HG03520 (cell line): ENCODE measurements around the gene MPRIP.

ENCODE experiments used
- ATAC-seq: cut with Tn5 transposase; IDR thresholded peaks from one replicate; pipeline ENCODE4 v1.9.1; 2021; ENCODE audit warnings: mild to moderate bottlenecking, moderate library complexity; ENCODE audit not compliant: unreplicated experiment

The MPRIP gene

DNA sequence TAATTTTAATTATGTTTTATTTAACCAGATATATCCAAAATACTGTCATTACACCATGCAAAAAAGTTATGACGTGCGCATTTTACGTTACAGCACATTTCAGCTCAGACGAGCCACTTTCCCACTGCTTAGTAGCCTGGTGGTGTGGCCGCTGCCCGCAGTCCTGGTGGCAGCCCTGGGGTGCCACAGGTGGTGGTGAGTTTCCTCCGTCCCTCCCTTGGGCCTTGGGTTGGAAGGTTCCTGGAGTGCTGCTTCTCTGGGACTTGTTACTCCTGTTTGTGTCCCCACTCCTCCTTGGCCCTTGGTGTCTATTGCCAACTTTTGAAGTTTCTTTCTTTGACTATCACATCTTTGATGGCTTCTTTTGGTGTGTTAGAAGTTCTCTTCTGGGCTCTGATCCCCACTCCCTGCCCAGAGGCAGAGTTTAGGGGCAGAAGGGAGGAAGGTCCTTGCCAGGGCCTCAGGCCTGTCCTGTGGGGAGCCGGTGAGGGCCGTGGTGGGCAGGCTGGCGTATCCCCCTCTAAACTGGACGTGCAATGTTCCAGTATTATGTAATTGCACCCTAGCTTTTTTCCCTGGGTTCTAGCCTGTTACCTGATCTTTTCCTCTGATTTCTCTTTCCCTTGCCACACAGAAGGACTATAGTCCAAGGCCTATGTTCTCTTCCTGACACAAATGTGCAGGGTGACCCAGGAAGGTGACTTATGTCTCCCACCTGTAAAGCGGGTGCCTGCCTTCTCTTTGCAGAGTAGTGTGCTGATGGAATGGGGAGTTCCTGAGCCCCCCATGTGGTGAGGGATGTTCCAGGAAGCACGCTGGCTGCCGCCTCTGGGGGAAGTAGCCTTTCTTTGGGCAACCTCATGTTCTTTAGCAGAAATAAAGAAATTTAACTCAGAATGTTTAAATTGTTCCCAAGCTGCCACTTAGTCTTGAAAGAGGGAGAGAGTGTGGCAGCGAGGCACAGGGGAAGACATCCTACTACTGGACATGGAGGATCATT is 8.4 kb downstream of the MPRIP start:
- ATAC-seq: no peak

DNA sequence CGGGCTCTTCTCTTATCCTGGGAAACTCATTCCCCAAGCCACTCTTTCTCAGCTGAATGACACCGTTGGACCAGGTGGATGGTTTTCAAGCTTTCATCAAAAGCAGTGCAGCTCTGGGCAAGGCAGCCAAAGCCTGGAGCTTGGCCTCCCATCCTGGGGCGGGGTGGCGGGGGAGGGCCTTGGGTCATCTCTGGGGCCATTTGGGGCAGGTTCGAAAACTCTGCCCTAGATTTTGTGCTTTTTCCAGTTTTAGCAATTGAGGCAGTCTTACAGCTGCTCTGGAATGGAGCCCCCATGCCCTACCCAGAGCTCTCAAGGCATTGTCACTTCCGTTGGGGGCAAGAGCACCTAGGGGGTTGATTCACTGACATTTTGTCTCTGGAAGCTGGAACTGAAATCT is 9.1 kb downstream of the MPRIP start:
- no peak for ATAC-seq

DNA sequence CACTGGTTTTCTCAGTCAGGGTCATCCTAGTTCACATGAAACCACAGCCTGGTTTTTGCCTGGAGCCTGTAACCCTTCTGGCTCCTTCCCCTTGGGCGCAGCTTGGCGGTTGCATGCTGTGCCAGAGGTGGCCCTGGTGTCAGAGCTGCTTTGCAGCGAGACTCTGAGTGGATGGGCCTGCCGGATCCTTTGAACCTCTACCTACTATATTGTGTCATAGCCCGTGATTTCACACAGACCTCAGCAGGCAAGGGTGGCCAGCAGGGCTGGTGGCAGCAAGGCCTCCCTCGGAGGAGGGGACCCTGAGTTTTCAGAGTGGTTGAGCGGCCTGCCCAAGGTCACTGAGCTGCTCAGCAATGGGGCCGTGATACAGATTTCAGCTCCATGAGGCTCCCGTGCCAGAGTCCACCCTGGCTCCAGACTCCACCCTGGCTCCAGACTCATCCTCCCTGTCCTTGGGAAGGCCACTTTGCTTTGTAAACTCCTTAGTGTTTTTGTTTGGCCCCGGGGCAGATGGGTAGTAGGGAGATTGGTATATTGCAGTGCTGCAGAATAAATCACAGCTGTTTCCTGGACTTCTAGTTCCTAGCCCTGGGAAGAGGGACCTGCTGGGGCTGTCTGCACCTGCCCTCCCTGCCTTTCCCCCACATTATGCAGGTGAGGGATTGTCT is 9.7 kb downstream of the MPRIP start:
- no peak for ATAC-seq

DNA sequence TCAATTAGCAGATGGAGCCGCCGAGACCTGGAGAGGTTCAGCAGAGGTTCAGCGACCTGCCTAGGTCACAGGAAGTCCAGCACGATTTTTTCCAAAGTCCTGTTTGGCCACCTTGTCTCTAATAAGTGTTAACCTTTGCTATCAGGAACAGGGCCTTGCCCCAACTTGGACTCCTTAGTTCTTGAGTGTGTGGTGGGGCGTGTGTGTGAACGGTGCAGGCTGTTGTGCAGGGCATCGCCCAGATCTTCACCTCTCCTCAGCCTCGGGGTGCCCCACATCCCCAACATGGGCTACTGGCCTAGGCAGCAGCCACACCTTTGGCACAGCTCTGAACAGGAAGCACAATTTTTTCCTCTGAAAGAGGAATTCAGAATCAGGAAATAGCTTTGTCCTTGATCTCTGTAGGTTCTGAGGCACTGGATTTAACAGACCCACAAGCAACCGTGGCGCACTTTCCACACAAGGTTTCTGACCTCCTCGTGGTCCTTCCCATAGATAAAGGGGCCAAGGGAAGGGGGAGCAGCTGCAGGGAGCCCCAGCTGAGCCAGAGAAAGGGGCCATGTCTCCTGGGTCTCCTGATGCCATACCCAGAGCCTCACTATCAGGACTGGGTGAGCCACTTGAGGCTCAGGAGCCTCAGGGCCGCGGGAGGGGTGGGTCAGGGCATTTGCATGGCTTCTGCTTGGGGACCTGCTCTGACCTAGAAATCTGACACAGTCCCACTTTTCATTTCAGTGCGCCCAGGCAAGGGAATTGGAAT is 10.4 kb downstream of the MPRIP start:
- no peak for ATAC-seq

DNA sequence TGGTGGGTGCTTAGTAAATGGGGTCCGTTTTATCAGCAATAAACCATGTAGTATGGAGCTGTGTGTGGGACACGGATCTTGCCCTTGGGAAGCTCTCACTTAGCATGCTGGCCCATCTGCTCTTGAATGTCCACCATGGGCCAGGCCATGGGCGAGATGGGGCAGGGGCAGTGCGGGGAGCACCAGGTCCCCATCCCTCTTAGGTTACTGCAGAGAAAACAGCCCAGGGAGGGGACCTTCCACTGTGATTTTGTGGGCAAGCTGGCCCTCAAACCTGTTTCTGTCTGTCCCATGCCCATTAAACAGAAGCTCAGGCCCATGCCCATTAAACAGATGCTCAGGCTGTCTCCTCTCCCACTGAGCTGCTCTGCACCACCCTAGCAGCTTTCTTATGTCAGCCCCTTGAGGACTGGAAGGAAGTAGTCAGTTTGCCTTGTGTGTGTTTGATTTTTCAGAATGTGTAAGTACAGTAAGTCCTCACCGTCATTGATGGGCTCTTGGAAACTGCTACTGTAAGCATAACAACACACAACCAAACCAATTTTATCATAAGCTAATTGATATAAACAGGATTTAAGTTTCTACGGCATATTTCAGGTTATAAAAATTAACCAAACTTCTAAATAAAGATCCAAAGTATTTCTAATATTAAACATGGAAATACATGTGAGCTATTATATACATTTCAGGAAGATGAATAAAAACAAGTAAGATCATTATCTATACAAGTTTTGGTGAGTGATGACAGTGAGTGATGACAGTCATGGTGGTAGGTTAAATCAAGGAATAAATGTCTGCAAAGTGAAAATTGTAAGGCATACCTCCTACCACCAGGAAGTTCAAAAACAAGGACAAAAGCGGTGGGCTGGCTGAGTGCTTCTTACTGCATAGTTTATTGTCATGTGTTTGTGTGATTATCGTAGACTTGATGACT is 11.5 kb downstream of the MPRIP start:
- ATAC-seq: no peak

DNA sequence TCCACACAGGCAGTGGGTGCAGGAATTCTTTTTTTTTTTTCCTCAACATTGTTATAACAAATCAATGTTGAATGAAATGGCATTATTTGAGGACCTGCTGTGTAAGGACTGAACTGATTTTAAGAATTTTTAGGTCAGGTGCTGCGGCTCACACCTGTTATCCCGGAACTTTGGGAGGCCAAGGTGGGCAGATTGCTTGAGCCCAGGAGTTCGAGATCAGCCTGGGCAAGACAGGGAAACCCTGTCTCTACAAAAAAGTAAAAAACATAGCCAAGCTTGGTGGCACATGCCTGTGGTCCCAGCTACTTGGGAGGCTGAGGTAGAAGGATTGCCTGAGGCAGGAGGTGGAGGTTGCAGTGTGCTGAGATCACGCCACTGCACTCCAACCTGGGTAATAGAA is 12.4 kb downstream of the MPRIP start:
- ATAC-seq: no peak

DNA sequence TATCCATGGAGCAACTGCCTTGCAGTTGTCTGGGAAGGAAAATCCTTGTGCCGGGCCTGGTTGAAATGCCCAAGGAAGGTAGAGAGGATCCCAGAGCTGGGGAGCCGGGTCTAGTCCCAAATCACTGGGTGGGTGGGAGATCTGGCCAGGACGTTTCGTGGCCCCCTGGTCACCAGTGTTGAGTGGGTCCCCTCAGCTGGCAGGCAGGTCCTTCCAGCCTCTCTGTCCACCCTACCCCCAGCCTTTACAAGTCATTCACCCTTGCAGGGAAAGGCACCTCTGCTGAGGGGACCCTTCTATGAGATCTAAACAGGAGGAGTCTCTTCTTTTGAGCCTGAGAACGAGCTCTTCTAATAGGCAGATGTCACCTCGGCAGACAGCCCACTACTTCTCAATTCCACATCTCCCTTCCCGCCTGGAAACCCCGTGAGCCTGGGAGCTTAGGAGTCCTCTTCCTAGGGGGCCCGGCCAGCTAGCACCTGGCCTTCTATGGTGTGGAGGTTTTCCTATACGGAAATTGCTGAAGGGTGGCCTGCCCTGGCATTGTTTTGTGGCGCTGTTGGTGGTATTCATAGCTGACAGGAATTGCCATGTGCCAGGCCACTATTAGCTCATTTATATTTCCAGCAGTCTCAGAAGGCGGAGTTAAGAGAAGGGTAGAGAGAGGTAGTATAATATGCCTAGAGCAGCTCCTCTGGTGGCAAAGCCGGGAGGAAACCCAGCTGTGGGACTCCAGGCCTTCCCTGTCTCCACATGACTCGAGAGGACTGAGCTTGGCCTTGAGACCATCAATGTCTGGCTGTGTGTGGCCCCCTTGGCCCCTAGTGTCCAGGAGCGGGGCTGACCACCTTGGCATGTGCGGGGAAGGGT is 13.3 kb downstream of the MPRIP start:
- ATAC-seq: no peak

DNA sequence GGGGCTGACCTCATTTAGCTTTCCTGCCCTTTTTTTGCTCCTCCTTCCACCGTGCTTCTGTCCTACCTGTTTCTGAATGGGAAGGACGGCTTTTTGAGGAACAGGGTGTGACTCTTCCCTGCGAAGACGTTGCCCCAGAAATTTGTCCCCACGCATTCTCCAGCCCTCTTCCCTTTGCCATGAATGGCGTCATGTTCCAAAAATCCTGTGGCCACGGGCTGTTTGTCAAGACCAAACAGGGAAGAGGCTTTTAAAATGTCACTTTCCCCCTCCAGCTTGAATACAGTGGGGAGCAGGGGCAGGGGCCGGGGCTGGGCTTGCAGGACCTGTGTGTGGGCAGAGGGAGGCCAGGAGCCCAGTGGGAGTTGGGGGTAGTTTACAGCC is 13.9 kb downstream of the MPRIP start:
- no peak for ATAC-seq

DNA sequence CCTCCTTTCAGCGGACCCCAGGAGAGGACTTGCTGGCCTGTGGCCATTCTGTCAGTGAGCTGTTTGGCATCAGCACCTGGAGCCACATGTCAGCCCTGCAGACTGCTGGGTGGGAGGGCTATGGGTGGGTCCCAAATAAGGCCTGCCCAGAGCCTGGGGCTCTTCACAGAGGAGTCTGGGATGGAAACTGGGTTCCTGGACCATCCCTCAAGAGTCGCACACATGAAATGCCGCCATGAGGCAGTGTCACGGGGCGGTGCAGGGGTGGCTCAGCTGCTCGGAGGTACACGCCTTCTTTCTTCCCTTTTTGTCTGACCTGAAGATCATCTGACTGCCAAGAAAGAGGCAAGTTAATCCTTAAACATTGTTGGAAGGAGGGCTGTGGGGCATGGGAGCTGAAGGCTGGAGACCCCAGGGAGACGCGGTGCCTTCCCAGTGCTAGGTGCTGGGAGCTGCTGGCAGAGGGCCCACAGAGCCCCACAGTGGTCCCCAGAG is 14.8 kb downstream of the MPRIP start:
- ATAC-seq: no peak

DNA sequence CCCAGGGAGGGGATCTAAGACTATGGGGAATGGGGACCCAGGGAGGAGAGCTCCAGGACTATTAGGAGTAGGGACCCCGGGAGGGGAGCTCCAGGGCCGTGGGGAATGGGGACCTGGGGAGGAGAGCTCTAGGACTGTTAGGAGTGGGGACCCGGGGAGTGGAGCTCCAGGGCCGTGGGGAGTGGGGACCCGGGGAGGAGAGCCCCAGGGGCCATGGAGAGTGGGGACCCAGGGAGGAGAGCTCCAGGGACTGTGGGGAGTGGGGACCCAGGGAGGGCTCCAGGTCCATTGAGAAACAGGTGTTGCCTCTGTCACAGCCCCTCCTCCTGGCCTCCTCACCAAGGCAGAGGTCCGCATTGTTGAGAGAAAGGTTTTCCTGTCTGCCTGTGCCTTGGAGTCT is 16.0 kb downstream of the MPRIP start:
- ATAC-seq: no peak

DNA sequence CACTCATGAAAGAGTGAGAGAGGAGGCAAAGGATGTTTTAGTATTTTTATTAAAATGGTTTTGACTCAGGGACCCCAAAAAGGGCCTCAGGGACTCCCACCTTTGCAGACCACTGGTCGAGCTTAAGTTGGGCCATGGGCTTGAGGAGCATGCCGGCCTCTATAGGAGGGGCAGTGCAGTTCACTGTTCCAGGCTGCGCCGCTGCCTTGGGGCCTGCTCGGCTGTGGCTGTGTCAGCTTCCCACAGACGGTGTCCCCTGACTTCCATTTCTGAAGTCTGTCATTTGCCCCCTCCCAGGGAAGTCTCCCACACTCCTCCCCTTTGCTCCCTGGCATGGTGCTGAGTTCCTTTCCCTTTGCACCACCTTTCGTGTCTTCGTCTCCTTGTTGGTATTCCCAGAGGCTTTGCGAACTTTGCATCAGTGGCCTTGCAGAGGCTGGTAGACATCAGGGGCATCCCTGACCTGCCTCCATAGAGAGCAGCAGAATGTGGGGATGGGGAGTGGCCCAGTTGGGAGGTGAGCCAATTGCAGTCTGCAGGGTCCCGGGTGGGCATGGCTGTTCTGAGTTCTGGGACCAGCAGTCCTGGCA is 17.1 kb downstream of the MPRIP start:
- ATAC-seq: no peak

DNA sequence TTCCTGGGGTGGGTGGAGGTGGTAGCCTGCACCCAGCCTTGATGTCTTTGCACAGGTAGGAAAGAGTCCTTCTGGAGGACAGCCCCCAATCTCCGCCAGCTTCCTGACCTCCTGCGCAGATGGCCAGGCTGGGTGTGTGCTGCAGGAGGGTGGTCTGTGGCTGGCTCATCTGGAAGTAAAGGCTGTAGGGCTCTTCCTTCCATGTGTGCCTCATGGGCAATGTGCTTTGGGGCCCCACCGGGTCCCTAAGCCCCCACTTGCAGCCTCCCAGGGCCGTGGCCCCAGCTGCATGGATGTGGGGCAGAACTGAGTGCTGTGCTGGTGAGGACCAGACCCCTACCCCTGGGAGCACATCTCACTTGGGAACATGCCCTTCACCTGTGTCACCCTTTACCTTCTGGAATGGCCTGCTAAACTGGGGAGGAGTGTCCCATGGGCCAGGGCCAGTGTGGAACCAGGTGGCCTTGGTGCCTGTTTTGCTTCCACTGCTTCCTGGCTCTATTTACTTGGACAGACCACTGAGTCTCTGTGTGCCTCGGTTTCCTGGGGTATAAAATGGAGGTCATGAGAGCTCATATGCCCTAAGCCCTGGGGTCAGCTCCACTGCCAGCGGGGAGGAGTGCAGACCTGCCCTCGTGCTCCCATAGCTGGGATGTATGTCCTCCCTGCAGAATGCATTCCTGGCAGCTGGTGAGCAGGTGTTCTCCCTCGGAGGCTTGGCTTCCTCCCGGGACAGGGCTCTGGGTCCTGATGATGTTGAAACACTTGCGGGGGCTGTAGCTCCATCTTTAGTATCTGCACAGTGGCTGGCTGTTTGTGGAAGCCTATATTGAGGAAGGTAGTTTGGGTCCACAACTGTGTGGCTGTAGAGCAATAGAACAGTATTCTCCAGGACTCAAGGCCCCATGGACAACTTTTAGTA is 18.0 kb downstream of the MPRIP start:
- no peak for ATAC-seq

DNA sequence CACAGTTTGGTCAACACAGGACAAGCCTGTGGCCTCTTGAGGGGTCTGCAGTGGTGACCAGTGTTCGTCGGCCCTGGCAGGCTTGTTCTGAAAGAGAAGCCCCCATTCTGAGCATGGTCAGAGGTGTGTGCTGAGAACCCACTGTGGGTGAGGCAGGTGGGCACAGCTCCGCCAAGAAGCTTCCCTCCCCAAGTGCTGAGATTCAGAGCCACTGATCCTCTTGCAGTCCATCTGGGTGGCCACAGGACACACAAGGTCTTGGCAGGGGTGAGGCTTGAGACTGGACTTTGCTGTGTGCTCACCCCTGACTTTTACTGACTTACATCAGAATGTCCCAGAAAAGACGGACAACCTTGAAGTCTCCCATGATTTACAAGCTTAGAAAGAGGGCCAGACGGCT is 18.7 kb downstream of the MPRIP start:
- ATAC-seq: no peak

DNA sequence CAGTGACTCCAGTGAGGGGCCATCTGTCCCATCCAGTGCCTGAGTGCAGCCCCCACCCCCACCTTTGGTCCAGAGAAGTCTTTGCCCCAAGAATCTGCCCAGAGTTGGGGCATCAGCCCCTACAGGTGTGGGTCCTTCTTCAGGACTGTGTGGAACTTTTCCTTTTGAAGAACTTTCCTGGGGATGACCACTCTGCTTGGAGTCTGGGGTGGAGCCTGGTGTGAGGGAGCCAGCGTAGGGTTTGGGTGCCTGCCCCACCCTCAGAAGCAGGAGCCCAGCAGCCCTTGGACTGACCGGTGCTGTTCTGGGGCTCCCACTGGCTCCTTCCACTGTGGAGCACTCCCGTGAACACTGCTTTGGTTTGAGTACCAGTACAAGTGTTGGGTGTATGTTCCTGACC is 19.3 kb downstream of the MPRIP start:
- ATAC-seq: no peak

DNA sequence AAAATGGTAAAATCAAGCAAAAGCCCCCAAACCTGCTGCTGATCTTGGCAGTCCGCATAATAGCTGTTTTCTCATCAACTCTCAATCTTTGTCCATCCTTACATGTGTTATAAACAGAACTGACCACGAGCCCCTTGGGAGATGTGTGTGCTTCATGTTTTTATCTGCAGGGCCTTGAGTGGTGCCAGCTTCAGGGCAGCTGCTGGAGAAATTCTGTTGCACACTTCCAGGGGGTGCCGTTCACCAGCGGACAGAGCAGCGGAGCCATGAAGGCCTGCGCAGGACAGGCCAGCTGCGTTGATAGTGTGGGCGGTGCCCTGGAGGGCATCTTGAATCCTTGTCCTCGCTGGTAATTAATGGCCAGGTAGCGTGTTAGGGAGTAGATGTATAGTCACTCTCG is 20.1 kb downstream of the MPRIP start:
- ATAC-seq: no peak

DNA sequence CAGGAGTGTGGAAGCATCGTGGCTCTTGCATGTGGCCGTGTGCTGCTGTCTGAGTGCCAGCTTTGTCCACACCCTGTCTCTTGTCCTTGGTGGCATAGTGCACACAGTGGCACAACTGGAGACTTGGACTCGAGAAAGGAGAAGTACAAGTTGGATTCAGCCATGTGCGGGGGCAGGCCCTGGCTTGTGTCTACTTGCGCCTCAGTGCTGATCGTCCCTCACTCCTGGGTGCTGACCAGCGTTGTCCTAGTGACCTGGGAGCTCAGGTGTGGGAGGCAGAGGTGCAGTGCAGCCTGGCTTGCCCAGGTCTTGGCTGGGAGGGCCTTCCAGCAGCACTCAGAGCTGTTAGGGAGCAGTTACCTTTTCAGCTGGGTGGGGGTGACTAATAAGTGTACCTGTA is 20.6 kb downstream of the MPRIP start:
- ATAC-seq: no peak

DNA sequence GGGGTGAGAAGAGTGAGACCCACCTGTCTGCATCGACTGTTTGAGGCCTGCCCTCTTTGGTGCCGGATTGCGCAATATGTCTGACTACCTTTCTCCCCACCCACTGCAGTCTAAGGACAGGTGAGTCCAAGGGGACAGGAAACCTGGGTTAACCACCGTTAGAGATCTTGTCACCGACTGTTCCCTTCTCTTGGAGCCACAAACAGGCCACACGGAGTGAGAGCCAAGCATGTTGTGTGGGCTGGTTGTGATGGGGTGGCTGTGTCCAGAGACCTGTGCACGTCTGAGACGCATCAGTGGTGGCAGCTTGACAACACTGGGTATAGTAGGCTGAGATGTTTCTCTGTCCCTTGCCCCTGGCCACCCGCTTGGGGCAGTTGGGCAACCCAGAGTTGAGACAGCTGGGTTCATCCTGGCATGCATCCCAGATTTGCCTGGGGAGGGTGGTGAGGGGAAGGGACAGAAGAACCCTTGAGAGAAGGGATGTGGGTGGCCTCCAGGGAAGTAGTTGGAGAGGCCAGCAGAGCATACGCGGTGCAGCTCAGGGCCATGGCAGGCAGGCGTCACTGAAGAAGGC is 21.4 kb downstream of the MPRIP start:
- ATAC-seq: no peak

DNA sequence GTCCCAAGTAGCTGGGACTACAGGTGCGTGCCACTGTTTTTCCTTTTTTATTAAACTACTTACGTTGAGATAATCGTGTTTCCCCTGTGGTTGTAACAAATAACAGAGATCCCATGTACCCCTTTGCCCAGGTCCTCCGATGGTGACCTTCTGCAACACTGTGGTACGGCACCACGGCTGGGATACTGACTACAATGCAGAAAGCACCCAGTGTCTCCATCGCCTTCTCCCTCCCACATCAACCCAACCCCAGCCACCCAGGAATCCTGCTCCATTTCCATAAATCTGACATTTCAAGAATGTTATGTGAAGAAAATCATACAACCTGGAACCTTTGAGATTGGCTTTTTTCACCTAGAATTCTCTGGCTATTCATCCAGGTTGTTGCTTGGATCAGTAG is 22.1 kb downstream of the MPRIP start:
- no peak for ATAC-seq
